ENCODE data around the gene RARG.

RARG gene

GRCh38 chr12:53244337-53244736 is 12.3 kb upstream of the RARG start:
- no peak for DNase-seq

GRCh38 chr12:53241623-53242412 is 9.8 kb upstream of the RARG start:
- no peak for DNase-seq

- no peak for DNase-seq
Measured at GRCh38 chr12:53239643-53240258, 7.7 kb upstream of the RARG start.

- no peak for DNase-seq
Measured at GRCh38 chr12:53236443-53237111, 4.6 kb upstream of the RARG start.

- no peak for DNase-seq
Measured at GRCh38 chr12:53235742-53236442, 3.9 kb upstream of the RARG start.

DNA sequence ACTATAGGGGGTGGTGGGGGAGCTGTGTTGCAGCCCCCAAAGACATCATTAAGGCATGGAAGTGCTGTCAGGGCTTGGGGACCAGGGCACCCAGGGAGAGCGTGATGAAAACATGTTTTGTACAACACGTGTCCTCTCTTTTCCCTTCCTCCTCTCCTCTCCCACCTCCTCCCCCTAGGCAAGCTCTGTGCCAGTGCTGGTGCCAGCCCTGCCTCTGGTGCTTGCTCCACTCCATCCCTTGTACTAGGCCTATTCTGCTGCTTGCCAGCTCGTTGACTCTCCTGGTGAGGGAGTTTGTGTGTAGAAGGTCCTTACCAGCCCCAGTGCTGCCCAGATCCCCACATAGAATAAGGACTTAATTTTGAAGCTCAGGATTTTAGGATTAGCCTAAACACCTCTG is 3.2 kb upstream of the RARG start:
- no peak for DNase-seq

- peak in 1 of 2 experiments; percentile 24 for DNase-seq
Measured at GRCh38 chr12:53234271-53234914, 2.4 kb upstream of the RARG start.

GRCh38 chr12:53233671-53234121 is 1.7 kb upstream of the RARG start:
- no peak for DNase-seq

DNA sequence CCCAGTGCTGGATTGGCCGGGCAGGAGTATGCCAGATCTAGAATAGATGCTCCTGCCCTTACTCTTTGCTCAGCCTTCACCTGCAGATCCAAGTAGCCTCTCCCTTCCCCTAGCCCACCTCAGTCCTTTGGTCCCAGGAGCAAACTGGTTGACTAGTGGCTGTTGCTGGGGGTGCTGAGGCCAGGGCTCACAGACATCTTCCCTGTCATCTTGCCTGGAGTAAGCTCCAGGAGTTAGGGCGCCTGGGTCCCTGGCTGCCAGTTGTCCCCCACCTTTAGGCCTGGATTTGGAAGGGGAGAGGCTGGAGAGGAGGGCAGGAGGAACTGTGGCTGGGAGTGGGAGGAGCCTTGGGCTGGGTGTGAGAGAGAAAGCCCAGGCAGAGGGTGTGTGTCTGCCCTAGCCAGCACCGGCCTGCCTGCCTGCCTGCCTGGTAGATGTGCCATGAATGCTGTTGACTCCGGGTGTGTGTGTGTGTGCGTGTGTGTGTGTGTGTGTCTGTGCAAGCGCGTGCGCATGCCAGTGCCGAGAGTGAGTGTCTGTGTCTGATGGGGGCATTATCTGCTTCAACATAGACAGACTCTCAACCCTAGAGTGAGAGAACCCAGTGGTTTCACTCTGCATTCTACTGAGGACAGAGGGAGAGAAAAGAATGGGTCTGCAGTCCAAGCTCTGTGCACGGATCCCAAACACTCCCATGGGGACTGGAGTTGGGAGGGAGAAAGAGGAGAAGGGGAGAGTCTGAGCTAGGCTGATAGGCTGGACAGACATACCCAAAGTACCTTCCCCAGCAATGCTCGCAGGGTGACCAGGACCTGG is 845 bp upstream of the RARG start:
- peak; percentile 43 to 64 for DNase-seq

DNA sequence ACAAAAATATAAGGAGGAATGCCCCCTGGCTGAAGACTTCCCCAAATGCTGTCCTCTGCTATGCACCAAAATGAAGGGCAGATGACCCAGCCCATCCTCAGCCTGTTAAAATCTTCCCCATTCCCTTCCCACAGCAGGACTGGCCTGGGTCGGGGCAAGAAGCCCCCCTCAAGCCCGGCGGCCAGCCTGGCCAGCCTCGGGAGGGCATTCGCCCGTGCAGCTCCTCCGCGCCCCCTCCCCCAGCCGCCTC is 413 bp downstream of the RARG start:
- DNase-seq = no peak

DNA sequence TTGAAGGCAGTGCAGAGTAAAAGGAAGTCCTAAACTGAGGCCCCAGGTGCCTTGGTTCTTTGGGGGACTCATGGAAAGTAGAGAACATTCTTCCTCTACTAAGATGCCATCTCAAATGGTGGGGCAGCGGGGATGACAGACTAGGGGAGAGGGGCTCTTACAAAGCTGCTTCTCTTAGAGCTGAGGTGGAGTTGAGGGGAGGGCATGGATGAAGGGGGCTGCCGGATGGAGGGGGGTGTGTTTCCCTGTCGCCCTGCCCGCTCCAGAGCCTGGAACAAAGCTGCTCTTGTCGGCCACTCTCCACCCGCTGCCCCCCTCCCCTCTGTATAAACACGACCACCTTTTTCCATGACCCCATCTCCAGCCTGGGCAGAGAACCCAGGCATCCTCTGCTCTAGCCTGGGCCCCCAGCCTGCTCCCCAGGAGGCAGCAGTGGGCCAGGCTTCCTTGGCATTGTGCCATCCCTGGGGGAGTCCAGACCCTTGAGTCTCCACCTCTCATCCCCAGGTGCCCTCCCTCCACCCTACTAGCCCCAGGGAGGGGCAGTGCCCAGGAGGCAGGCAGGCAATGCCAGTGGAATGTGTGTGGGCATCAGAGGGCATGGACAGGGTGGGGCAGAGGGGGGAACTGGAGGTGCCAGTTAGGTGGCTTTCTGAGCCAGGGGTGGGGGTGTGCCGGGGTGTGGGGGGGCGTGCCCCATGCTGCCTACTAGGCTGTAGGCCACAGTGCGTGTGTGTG is 1.7 kb downstream of the RARG start:
- DNase-seq = no peak

- DNase-seq = no peak
Measured at GRCh38 chr12:53229454-53229853, 2.6 kb downstream of the RARG start.

DNA sequence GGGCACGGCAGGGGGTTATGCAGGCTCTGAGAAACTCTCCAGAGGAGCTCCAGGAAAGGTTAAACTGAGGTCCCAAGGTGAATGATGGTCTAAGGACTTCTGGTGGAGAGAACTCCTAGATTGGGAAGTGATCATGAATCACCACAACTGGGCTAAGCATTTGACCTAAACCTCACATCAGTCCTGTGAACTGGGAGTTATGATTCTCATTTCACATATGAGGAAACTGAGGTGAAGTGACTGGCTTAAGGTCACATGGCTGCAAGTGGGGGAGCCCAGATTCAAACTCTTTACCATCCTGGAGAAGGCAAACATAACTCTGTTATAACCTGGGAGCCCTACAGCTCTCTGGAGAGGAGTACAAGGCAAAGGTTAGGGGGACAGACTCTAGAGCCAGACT is 4.2 kb downstream of the RARG start:
- no peak for DNase-seq

DNA sequence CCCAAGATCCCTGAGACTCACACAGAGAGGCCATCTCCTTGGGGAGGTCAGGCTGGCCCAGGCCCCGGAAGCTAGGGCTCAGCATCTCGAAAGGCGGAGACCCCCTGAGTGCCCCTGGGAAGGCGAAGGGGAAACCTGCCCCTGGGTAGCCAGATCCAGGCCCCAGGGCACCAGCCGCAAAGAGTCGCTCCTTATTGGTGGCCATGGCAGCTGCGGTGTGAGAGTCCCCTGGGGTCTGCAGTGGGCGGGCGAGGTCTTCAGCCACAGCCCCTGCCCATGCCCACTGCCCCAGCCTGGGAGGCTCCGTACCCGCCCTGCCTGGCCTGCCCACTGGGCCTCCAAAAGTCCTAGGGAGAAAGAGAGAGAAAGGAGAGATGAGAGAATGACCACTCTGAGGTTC is 4.7 kb downstream of the RARG start:
- no peak for DNase-seq

- no peak for DNase-seq
Measured at GRCh38 chr12:53226815-53227214, 5.2 kb downstream of the RARG start.

GRCh38 chr12:53225635-53226424 is 6.2 kb downstream of the RARG start:
- no peak for DNase-seq

DNA sequence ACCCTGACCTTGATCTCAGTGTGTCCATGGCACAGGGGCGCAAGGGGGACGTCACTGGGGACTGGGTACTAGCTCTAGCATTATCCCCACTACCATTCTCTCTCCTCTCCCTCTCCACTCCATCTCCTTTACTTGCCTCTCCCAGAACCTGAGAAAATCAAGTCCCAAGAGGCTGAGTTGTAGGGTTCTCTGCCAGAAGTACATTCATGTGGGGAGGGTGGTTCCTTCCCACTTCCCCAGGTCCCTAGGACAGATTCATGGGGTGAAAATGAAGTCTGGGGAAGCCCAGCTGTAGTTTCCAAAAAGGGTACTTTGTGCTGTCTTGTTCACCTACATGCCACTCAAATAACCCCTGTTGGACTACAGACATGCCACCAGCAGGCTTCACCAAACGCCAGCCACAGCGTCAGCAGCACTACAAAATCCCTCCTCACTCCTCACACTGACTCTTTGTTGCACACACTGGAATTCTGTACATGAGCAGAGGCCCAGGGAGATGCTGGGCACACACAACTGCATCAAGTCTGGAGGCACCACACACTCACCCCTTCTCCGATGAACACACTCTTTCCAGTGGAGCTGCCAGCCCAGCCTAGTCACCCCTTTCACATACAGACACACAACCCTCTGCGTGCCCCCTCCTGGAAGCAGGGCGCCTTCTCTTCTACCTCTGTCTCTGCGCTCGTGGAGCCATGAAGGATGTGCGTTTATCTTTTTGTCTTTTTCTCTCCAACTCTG is 6.9 kb downstream of the RARG start:
- DNase-seq = no peak

DNA sequence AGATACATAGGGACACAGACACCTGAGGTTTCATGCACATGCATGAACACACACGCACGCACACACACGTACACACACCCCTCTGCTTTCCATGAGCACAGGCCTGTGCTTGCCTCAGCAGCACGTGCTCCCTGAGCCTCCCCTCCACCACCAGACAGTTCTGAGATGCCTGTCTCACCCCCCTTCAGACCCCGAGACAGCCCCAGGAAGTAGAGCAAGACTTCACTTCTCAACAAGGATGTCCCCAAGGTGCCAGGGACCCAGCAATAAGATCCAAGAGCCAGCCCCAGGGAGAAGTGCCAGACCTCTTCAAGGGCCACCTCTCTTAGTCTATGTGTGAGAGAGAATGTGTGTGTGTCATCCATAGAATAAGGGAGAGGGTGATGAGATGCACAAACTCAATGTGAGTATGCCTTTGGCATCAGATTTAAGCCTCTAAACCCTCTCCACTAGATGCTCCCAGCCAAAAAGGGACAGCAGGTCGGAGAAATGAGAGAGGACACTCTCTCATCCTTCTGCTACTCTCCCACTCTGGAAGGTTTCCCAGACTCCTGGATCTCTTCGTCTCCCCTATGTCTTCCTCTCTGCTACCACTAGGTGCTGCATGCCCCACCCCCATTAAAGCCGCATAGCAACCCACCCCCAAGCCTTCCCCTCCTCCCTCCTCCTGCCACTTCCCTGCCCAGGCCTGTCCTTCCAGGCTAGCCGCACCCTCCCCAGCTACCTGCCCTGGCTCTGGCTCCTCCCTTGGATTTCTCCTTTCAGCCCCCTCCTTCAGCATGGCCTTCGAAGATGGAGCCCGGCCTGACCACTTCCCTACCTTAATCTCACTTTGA is 7.7 kb downstream of the RARG start:
- DNase-seq = peak; percentile 21 to 73

Data from NCI-H526 (cell line).